ENCODE results near the gene QSOX1. TPM values are rescaled to one million over a fixed set of nuclear protein-coding genes. Genes with fewer than 3 reads are reported as not detected.

QSOX1 gene
- total RNA-seq, 4 donors from 2014 or later, result 74.9 to 184 (median 107) TPM

GRCh38 chr1:180181996-180182642, 27.4 kb downstream of the QSOX1 start:
- no peak for TF ChIP-seq POLR2A (IDR thresholded peaks at IDR 0.05)
- TF ChIP-seq, protein P1, sequence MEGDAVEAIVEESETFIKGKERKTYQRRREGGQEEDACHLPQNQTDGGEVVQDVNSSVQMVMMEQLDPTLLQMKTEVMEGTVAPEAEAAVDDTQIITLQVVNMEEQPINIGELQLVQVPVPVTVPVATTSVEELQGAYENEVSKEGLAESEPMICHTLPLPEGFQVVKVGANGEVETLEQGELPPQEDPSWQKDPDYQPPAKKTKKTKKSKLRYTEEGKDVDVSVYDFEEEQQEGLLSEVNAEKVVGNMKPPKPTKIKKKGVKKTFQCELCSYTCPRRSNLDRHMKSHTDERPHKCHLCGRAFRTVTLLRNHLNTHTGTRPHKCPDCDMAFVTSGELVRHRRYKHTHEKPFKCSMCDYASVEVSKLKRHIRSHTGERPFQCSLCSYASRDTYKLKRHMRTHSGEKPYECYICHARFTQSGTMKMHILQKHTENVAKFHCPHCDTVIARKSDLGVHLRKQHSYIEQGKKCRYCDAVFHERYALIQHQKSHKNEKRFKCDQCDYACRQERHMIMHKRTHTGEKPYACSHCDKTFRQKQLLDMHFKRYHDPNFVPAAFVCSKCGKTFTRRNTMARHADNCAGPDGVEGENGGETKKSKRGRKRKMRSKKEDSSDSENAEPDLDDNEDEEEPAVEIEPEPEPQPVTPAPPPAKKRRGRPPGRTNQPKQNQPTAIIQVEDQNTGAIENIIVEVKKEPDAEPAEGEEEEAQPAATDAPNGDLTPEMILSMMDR (IDR thresholded peaks at IDR 0.05), result no peak
- peaks cover 0 to 4% (median 0%) of the 10 kb centered on the region in 3 donors for H3K4me1 ChIP-seq
- H3K36me3 ChIP-seq, result peaks cover 15 to 92% (median 18%) of the 10 kb centered on the region in 3 donors
- no peak overlapping the region for H3K27ac ChIP-seq
- H3K4me3 ChIP-seq, result no peak overlapping the region
- no peak for DNase-seq
- intact Hi-C loops (cut with DNase I), result loop anchor here (10.0 kb wide), 2 partner anchors 303 to 317 kb away; no protein-coding TSS in a partner anchor
- no peaks in the 10 kb centered on the region for H3K27me3 ChIP-seq
- H3K9me3 ChIP-seq, result no peaks in the 10 kb centered on the region
- 92 to 93% methylated on average over 16 to 23 of the region's 23 CpGs for WGBS, 2 donors

DNA sequence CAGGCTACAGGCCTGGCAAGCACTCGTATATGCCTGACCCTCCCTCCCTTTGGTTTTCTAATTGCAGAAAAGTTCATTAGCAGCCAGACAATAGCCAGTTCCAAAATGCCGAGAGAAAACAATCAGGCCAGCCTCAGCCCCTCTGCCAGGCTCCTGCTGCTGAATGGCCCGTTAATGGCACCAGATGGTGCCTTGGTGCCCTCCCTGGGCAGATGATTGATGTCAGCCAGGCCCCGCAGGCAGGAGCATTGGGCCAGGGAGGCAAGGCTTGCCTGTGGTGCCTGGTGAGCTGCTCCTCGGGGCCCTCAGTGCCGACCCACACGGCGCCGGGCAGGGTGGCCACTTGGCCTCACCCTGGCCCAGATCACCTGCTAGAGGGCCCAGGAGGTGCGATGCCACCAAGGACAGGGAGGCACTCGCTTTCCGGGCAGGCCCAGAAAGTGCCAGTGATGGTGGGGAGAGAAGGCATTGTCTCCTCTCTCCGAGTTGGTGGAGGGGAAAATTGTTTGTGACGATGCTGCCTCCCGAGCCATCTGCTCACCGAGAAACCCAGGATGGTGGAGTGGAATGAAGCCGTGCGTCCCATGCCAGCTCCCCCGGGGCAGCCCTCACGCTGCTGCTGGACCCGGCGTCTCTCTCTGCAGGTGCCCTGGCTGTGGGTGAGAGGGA, 28.1 kb downstream of the QSOX1 start:
- H3K4me3 ChIP-seq, result no peak overlapping the region
- WGBS, 2 donors, result 91 to 96% methylated on average over 3 to 6 of the region's 22 CpGs
- intact Hi-C loops (cut with DNase I), result loop anchor here (10.0 kb wide), 2 partner anchors 302 to 318 kb away; no protein-coding TSS in a partner anchor
- peaks cover 15 to 99% (median 18%) of the 10 kb centered on the region in 3 donors for H3K36me3 ChIP-seq
- H3K9me3 ChIP-seq, result no peaks in the 10 kb centered on the region
- TF ChIP-seq POLR2A (IDR thresholded peaks at IDR 0.05), result no peak
- TF ChIP-seq, protein P1 (IDR thresholded peaks at IDR 0.05), result no peak
- peaks cover 0 to 4% (median 0%) of the 10 kb centered on the region in 3 donors for H3K4me1 ChIP-seq
- H3K27me3 ChIP-seq, result no peaks in the 10 kb centered on the region
- no peak for DNase-seq
- no peak overlapping the region for H3K27ac ChIP-seq

DNA sequence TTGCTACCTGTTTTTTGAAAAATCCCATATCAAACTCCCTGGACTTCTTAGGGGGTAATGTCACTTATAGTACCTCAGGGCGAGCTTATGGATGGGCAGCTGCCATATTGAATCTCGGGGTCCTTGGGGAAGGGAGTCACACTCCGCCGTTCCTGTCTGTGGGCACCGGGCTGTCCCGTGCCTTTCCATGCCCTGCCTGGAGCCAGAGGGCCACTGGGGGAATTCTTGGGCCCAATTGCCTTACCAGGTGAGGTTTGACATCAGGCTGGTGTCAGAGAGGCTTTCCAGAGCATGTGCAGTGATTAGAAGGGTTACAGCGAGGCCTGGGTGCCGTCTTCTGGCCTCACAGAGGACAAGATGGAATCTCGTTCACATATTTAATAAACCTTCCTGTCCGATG, 28.8 kb downstream of the QSOX1 start:
- H3K36me3 ChIP-seq, result peaks cover 15 to 100% (median 18%) of the 10 kb centered on the region in 3 donors
- TF ChIP-seq, protein P1 (IDR thresholded peaks at IDR 0.05), result no peak
- no peak for TF ChIP-seq POLR2A (IDR thresholded peaks at IDR 0.05)
- peaks cover 0 to 4% (median 0%) of the 10 kb centered on the region in 3 donors for H3K4me1 ChIP-seq
- H3K4me3 ChIP-seq, result no peak overlapping the region
- H3K27me3 ChIP-seq, result no peaks in the 10 kb centered on the region
- intact Hi-C loops (cut with DNase I), result loop anchor here (10.0 kb wide), 2 partner anchors 301 to 319 kb away; no protein-coding TSS in a partner anchor
- 90% methylated on average over 7 to 10 of the region's 10 CpGs for WGBS, 2 donors
- no peak overlapping the region for H3K27ac ChIP-seq
- DNase-seq, result no peak
- no peaks in the 10 kb centered on the region for H3K9me3 ChIP-seq

- H3K27me3 ChIP-seq, result no peaks in the 10 kb centered on the region
- no peak overlapping the region for H3K27ac ChIP-seq
- H3K9me3 ChIP-seq, result no peaks in the 10 kb centered on the region
- intact Hi-C loops (cut with DNase I), result loop anchor here (10.0 kb wide), 2 partner anchors 301 to 319 kb away; no protein-coding TSS in a partner anchor
- no peaks in the 10 kb centered on the region for H3K4me1 ChIP-seq
- TF ChIP-seq POLR2A (IDR thresholded peaks at IDR 0.05), result no peak
- TF ChIP-seq, protein P1 (IDR thresholded peaks at IDR 0.05), result no peak
- no peak for DNase-seq
- WGBS, 2 donors, result 90 to 92% methylated on average over 8 to 9 of the region's 9 CpGs
- H3K4me3 ChIP-seq, result no peak overlapping the region
- peaks cover 15 to 100% (median 18%) of the 10 kb centered on the region in 3 donors for H3K36me3 ChIP-seq
These were observed 29.4 kb downstream of the QSOX1 start for GRCh38 chr1:180184041-180184440.

GRCh38 chr1:180185281-180185680, 30.6 kb downstream of the QSOX1 start:
- WGBS, 2 donors, result 80 to 88% methylated on average over 1 to 4 of the region's 5 CpGs
- Histone ChIP-seq H3K4me1 (no peaks in the 10 kb centered on the region), H3K27me3 (no peaks in the 10 kb centered on the region), H3K27ac (no peak overlapping the region), H3K4me3 (no peak overlapping the region), H3K9me3 (no peaks in the 10 kb centered on the region), H3K36me3 (peaks cover 15 to 100% (median 18%) of the 10 kb centered on the region in 3 donors)
- TF ChIP-seq POLR2A (IDR thresholded peaks at IDR 0.05), result no peak
- TF ChIP-seq, protein P1 (IDR thresholded peaks at IDR 0.05), result no peak
- intact Hi-C loops (cut with DNase I), result loop anchor here (10.0 kb wide), 2 partner anchors 300 to 320 kb away; no protein-coding TSS in a partner anchor
- DNase-seq, result no peak
